PC-9 (cell line): ENCODE data around the gene SIAH3. TPM values are rescaled to one million over a fixed set of nuclear protein-coding genes. Genes with fewer than 3 reads are reported as not detected.

ENCODE experiments used
- BruUV-seq: library from RNA; stranded (reverse); fragments of 400-500 nt; replicated peaks from 2 replicates; lab custom pipeline; 2021; lab: Mats Ljungman, UMichigan
- CTCF ChIA-PET: fragments of 300-600 bp; sonication (Branson Sonifier 250); formaldehyde crosslinking; loops from one replicate; lab custom pipeline; 2022; ENCODE audit warnings: antibody characterized with exemption; lab: Charles Lee
- POLR2A ChIA-PET: fragments of 300-600 bp; sonication (Branson Sonifier 250); formaldehyde crosslinking; loops from one replicate; lab custom pipeline; 2022; ENCODE audit warnings: antibody characterized with exemption; ENCODE audit not compliant: unreplicated experiment; lab: Charles Lee
- DNase-seq, 2 experiments: peaks; one replicate each; pipeline versions ENCODE4 v3.0.0 to v3.0.0-alpha.2; 2015 to 2022; ENCODE audit warnings: mixed read lengths in 1 of 2
- H2AFZ ChIP-seq: fragments of 200-600 bp; sonication (generic); 2 replicates; pipeline ENCODE4 v1.8.1; 2017; ENCODE audit warnings: antibody characterized with exemption
- H3F3A ChIP-seq: fragments of 200-600 bp; sonication (generic); 2 replicates; pipeline ENCODE4 v1.8.1; 2017; ENCODE audit warnings: antibody characterized with exemption, mild to moderate bottlenecking, low read depth; ENCODE audit not compliant: insufficient read depth
- H3K27ac ChIP-seq: fragments of 200-600 bp; sonication (generic); 2 replicates; pipeline ENCODE4 v1.6.1; 2016; ENCODE audit warnings: mixed run types
- H3K27me3 ChIP-seq: fragments of 200-600 bp; sonication (generic); 2 replicates; pipeline ENCODE4 v1.6.1; 2016; ENCODE audit warnings: low read depth, mixed run types; ENCODE audit not compliant: insufficient read depth
- H3K36me3 ChIP-seq: fragments of 200-600 bp; sonication (generic); 2 replicates; pipeline ENCODE4 v1.6.1; 2016; ENCODE audit warnings: low read depth, mixed run types
- H3K4me1 ChIP-seq: fragments of 200-600 bp; sonication (generic); replicated peaks from 2 replicates; pipeline ENCODE4 v1.6.1; 2016; ENCODE audit warnings: mixed run types; ENCODE audit not compliant: insufficient read depth
- H3K4me2 ChIP-seq: fragments of 200-600 bp; sonication (generic); 2 replicates; pipeline ENCODE4 v1.6.1; 2017; ENCODE audit warnings: mixed run types
- H3K4me3 ChIP-seq: fragments of 200-600 bp; sonication (generic); 2 replicates; pipeline ENCODE4 v1.6.1; 2016; ENCODE audit warnings: mixed run types
- H3K79me2 ChIP-seq: fragments of 200-600 bp; sonication (generic); 2 replicates; pipeline ENCODE4 v1.6.1; 2017; ENCODE audit warnings: low read depth, mixed run types
- H3K9me2 ChIP-seq: fragments of 200-600 bp; sonication (generic); 2 replicates; pipeline ENCODE4 v1.8.1; 2017; ENCODE audit warnings: mild to moderate bottlenecking; ENCODE audit not compliant: insufficient read depth
- H3K9me3 ChIP-seq: fragments of 200-600 bp; sonication (generic); 2 replicates; pipeline ENCODE4 v1.8.1; 2016; ENCODE audit warnings: low read depth; ENCODE audit not compliant: insufficient read depth
- H4K20me1 ChIP-seq: fragments of 200-600 bp; sonication (generic); 2 replicates; pipeline ENCODE4 v1.8.1; 2017; ENCODE audit not compliant: insufficient read depth
- EZH2 ChIP-seq: fragments of 200-600 bp; sonication (generic); IDR thresholded peaks from 2 replicates; pipeline ENCODE4 v1.8.0; 2017; ENCODE audit warnings: antibody characterized with exemption, low read depth
- intact Hi-C: fragments of 100-400 bp; cut with micrococcal nuclease; formaldehyde crosslinking; loops from one replicate; pipeline ENCODE4 v1.10.0; 2022; ENCODE audit not compliant: unreplicated experiment
- total RNA-seq: library from RNA; stranded (reverse); gene quantifications from 2 replicates; pipeline ENCODE4 v1.2.3, GENCODE V29; 2021
- TF ChIP-seq, protein P1 (sequence below): fragments of 200-600 bp; sonication (generic); conservative IDR thresholded peaks from 2 replicates; pipeline ENCODE4 v1.6.1; 2017; ENCODE audit warnings: mixed run types, antibody characterized with exemption, mild to moderate bottlenecking, moderate library complexity

SIAH3 gene
- total RNA-seq, 1 experiment from 2014 or later: not detected

GRCh38 chr13:45838171-45838745 is 13.3 kb downstream of the SIAH3 start:
- CTCF ChIA-PET: no interaction called here

DNA sequence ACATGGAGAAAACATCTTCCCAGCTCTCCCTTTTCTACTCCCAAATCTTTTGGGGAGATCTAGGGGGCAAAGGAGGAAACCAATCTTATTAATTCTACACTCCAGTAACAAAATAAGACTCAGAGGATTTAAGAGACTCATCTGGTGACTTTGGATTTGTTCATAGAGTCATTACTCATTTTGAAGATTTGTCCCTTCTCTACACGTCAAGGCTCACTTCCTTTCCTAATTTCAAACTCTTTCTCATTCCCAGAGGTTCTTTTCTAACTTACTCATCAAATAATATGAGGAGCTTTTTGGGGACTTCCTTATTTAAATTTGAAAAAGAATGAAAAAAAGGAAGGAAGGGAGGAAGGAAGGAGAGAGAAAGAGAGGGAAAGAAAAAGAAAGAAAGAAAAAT is 14.4 kb downstream of the SIAH3 start:
- peaks cover 12% of the 10 kb centered on the region; the same call in 1 of the 2 replicates for H3K27me3 ChIP-seq
- peaks cover 4% of the 10 kb centered on the region; the same call in 1 of the 2 replicates for H3K4me1 ChIP-seq
- 0 out of 2 replicates have a peak, but pooled peaks cover 4% of the 10 kb centered on the region for H3F3A ChIP-seq
- BruUV-seq: no TSS peak
- DNase-seq: no peak
- no peak overlapping the region for H2AFZ ChIP-seq
- H3K79me2 ChIP-seq: no peaks in the 10 kb centered on the region
- H4K20me1 ChIP-seq: no peaks in the 10 kb centered on the region
- H3K36me3 ChIP-seq: no peaks in the 10 kb centered on the region
- no peak overlapping the region for H3K4me2 ChIP-seq
- ChIA-PET CTCF (no interaction called here), POLR2A (no interaction called here)
- no peak overlapping the region for H3K4me3 ChIP-seq
- no peaks in the 10 kb centered on the region for H3K9me2 ChIP-seq
- H3K9me3 ChIP-seq: no peaks in the 10 kb centered on the region
- intact Hi-C loops: no loop called here
- H3K27ac ChIP-seq: no peak overlapping the region
- TF ChIP-seq, protein P1, sequence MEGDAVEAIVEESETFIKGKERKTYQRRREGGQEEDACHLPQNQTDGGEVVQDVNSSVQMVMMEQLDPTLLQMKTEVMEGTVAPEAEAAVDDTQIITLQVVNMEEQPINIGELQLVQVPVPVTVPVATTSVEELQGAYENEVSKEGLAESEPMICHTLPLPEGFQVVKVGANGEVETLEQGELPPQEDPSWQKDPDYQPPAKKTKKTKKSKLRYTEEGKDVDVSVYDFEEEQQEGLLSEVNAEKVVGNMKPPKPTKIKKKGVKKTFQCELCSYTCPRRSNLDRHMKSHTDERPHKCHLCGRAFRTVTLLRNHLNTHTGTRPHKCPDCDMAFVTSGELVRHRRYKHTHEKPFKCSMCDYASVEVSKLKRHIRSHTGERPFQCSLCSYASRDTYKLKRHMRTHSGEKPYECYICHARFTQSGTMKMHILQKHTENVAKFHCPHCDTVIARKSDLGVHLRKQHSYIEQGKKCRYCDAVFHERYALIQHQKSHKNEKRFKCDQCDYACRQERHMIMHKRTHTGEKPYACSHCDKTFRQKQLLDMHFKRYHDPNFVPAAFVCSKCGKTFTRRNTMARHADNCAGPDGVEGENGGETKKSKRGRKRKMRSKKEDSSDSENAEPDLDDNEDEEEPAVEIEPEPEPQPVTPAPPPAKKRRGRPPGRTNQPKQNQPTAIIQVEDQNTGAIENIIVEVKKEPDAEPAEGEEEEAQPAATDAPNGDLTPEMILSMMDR: no peak
- no peak for TF ChIP-seq EZH2

More at GRCh38 chr13:45838171-45838745, 13.3 kb downstream of the SIAH3 start:
- Histone ChIP-seq H3K4me3 (no peak overlapping the region), H3K36me3 (no peaks in the 10 kb centered on the region), H3K4me1 (peaks cover 4% of the 10 kb centered on the region; the same call in 1 of the 2 replicates), H2AFZ (no peak overlapping the region), H3K27me3 (peaks cover 15% of the 10 kb centered on the region), H3K9me2 (no peaks in the 10 kb centered on the region), H3K4me2 (no peak overlapping the region), H3F3A (0 out of 2 replicates have a peak, but pooled peaks cover 4% of the 10 kb centered on the region), H3K27ac (no peak overlapping the region), H3K79me2 (no peaks in the 10 kb centered on the region), H3K9me3 (no peaks in the 10 kb centered on the region), H4K20me1 (no peaks in the 10 kb centered on the region)
- intact Hi-C loops: no loop called here
- no peak for DNase-seq
- POLR2A ChIA-PET: no interaction called here
- TF ChIP-seq EZH2: no peak
- TF ChIP-seq, protein P1: no peak
- BruUV-seq: no TSS peak

DNA sequence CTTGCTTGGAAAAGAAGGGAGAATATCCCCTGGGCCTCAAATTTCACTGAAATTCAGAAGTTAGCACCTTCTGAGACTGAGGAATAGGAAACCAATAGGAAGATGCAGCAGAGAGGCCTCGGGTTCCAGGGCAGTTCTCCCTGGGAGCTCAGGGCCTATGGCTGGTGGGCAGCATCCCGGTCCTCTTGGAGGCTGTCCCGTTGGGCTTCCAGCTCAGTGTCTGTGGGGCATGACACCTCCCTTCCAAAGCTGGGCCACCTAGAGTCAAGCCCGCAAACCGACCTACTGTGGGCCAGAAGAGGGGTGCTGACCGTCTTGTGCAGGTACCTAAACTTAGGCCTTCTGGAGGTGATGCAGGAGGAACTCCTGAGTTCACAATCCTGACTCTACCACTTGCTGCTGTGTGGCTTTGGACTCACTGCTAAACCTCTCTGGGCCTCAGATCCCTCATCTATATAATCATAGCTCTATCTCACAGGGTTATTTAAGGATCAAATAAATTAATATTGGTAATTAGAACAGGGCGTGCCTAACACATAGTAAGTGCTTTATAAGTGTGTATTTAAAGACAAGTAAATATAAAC is 17.1 kb downstream of the SIAH3 start:
- Histone ChIP-seq H3K4me1 (peaks cover 4% of the 10 kb centered on the region; the same call in 1 of the 2 replicates), H3K4me3 (no peak overlapping the region), H4K20me1 (no peaks in the 10 kb centered on the region), H3K9me3 (no peaks in the 10 kb centered on the region), H2AFZ (no peak overlapping the region), H3K36me3 (no peaks in the 10 kb centered on the region), H3K79me2 (no peaks in the 10 kb centered on the region), H3K27me3 (0 out of 2 replicates have a peak, but pooled peaks cover 8% of the 10 kb centered on the region), H3F3A (0 out of 2 replicates have a peak, but pooled peaks cover 4% of the 10 kb centered on the region), H3K9me2 (no peaks in the 10 kb centered on the region), H3K4me2 (no peak overlapping the region), H3K27ac (no peak overlapping the region)
- ChIA-PET CTCF (no interaction called here), POLR2A (no interaction called here)
- no TSS peak for BruUV-seq
- intact Hi-C loops: no loop called here
- no peak for DNase-seq
- TF ChIP-seq, protein P1: no peak
- TF ChIP-seq EZH2: no peak
